WTC11 (cell line): ENCODE results near the gene NFATC1. TPM values are rescaled to one million over a fixed set of nuclear protein-coding genes. Genes with fewer than 3 reads are reported as not detected.

Experiments
- ATAC-seq: fragments of 200-7000 bp; cut with Tn5 transposase; 2 replicates; pipeline ENCODE4 v1.10.0; 2021; ENCODE audit warnings: mild to moderate bottlenecking, moderate library complexity
- CTCF ChIA-PET: fragments of 300-600 bp; sonication (Branson Sonifier 250); formaldehyde crosslinking; loops from one replicate; lab custom pipeline; 2021; ENCODE audit warnings: antibody characterized with exemption; lab: Charles Lee
- POLR2A ChIA-PET: fragments of 350-600 bp; sonication (Branson Sonifier 250); formaldehyde crosslinking; loops from one replicate; lab custom pipeline; 2021; ENCODE audit warnings: antibody characterized with exemption; lab: Charles Lee
- DNase-seq: peaks from one replicate; pipeline ENCODE4 v3.0.0; 2021; ENCODE audit warnings: low spot score
- H3K27ac Mint-ChIP-seq: 2 replicates; pipeline ENCODE4 v1.8.0; 2021; ENCODE audit warnings: mixed read lengths
- H3K27me3 Mint-ChIP-seq: 2 replicates; pipeline ENCODE4 v1.8.0; 2021; ENCODE audit warnings: low read depth, mild to moderate bottlenecking, moderate library complexity, mixed read lengths
- H3K36me3 Mint-ChIP-seq: 2 replicates; pipeline ENCODE4 v1.8.0; 2021; ENCODE audit warnings: mixed read lengths
- H3K4me1 Mint-ChIP-seq: 2 replicates; pipeline ENCODE4 v1.8.0; 2022; ENCODE audit warnings: mixed read lengths
- H3K4me3 Mint-ChIP-seq: 2 replicates; pipeline ENCODE4 v1.8.0; 2021; ENCODE audit warnings: mild to moderate bottlenecking, moderate library complexity, mixed read lengths
- H3K9me3 Mint-ChIP-seq: 2 replicates; pipeline ENCODE4 v1.8.0; 2021; ENCODE audit warnings: mixed read lengths
- ELF4 ChIP-seq: sonication (generic); formaldehyde crosslinking; IDR thresholded peaks from 2 replicates; pipeline ENCODE4 v1.8.1; 2022; ENCODE audit warnings: low read depth, mild to moderate bottlenecking, moderate library complexity, missing genetic modification reagents
- GABPB1 ChIP-seq: sonication (generic); formaldehyde crosslinking; IDR thresholded peaks from 2 replicates; pipeline ENCODE4 v1.8.1; 2023; ENCODE audit warnings: mild to moderate bottlenecking, missing genetic modification reagents
- KAT7 ChIP-seq: sonication (generic); formaldehyde crosslinking; IDR thresholded peaks from 2 replicates; pipeline ENCODE4 v1.8.1; 2023; ENCODE audit warnings: missing genetic modification reagents, mild to moderate bottlenecking, borderline replicate concordance
- MXD4 ChIP-seq: fragments of 250-450 bp; sonication (Bioruptor Pico); IDR thresholded peaks from 2 replicates; pipeline ENCODE4 v1.8.0; 2021; ENCODE audit warnings: mild to moderate bottlenecking, moderate library complexity, borderline replicate concordance
- RORB ChIP-seq: fragments of 250-450 bp; sonication (Bioruptor Pico); IDR thresholded peaks from 2 replicates; pipeline ENCODE4 v1.9.0; 2021; ENCODE audit warnings: mild to moderate bottlenecking
- SMAD3 ChIP-seq: sonication (generic); formaldehyde crosslinking; IDR thresholded peaks from 2 replicates; pipeline ENCODE4 v1.8.0; 2022; ENCODE audit warnings: missing genetic modification reagents, mild to moderate bottlenecking, borderline replicate concordance
- TP53 ChIP-seq: sonication (generic); formaldehyde crosslinking; IDR thresholded peaks from 2 replicates; pipeline ENCODE4 v1.8.1; 2023; ENCODE audit warnings: mild to moderate bottlenecking, missing genetic modification reagents
- ZNF232 ChIP-seq: sonication (generic); formaldehyde crosslinking; IDR thresholded peaks from 2 replicates; pipeline ENCODE4 v1.8.0; 2022; ENCODE audit warnings: mild to moderate bottlenecking, missing genetic modification reagents
- ZNF263 ChIP-seq: sonication (generic); formaldehyde crosslinking; IDR thresholded peaks from 2 replicates; pipeline ENCODE4 v1.8.1; 2022; ENCODE audit warnings: low read depth, mild to moderate bottlenecking, moderate library complexity, missing genetic modification reagents
- total RNA-seq: library from RNA; stranded (reverse); gene quantifications from 3 replicates; pipeline ENCODE4 v1.2.3, GENCODE V29; 2021
- TF ChIP-seq, protein P1 (sequence below): sonication (generic); formaldehyde crosslinking; IDR thresholded peaks from 2 replicates; pipeline ENCODE4 v1.8.1; 2022; ENCODE audit warnings: missing genetic modification reagents, borderline replicate concordance
- TF ChIP-seq, protein P2 (sequence below): sonication (generic); formaldehyde crosslinking; IDR thresholded peaks from 2 replicates; pipeline ENCODE4 v1.8.1; 2022; ENCODE audit warnings: low read depth, missing genetic modification reagents, borderline replicate concordance
- TF ChIP-seq, protein P3 (sequence below): fragments of 250-450 bp; sonication (Bioruptor Pico); IDR thresholded peaks from 2 replicates; pipeline ENCODE4 v2.1.2; 2022; ENCODE audit warnings: mild to moderate bottlenecking, moderate library complexity
- TF ChIP-seq, protein P4 (sequence below): sonication (generic); formaldehyde crosslinking; IDR thresholded peaks from 2 replicates; pipeline ENCODE4 v1.8.0; 2023; ENCODE audit warnings: missing genetic modification reagents, mild to moderate bottlenecking, borderline replicate concordance
- TF ChIP-seq, protein P5 (sequence below): sonication (generic); formaldehyde crosslinking; IDR thresholded peaks from 2 replicates; pipeline ENCODE4 v1.8.0; 2022; ENCODE audit warnings: mild to moderate bottlenecking, missing genetic modification reagents
- TF ChIP-seq, protein P6 (sequence below): sonication (generic); formaldehyde crosslinking; IDR thresholded peaks from 2 replicates; pipeline ENCODE4 v1.8.1; 2023; ENCODE audit warnings: mild to moderate bottlenecking, missing genetic modification reagents, moderate library complexity
- TF ChIP-seq, protein P7 (sequence below): sonication (generic); formaldehyde crosslinking; IDR thresholded peaks from 2 replicates; pipeline ENCODE4 v1.8.0; 2022; ENCODE audit warnings: mild to moderate bottlenecking, missing genetic modification reagents

NFATC1 gene
- total RNA-seq, 1 experiment from 2014 or later = 20.2 TPM

DNA sequence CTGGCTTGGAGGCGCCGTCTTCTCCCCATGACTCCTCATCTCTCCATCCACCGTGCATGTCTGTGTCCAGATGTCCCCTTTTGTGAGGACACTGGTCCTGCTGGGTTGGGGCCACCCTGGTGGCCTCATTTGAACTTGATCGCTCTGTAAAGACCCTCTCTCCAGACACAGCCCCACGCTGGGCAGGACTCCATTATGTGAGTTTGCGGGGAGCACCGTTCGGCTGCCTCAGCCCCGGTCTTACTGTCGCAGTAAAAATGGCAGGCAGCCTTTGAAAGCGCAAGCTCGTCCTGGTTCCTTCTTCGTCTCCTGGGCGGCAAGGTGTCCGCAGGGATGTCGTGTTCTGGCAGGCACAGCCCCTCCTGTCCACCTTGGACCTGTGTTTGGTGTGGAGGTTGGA, 17.7 kb downstream of the NFATC1 start:
- POLR2A ChIA-PET = no interaction called here
- DNase-seq (no peak), ATAC-seq (no peak)
- TF ChIP-seq, protein P1, sequence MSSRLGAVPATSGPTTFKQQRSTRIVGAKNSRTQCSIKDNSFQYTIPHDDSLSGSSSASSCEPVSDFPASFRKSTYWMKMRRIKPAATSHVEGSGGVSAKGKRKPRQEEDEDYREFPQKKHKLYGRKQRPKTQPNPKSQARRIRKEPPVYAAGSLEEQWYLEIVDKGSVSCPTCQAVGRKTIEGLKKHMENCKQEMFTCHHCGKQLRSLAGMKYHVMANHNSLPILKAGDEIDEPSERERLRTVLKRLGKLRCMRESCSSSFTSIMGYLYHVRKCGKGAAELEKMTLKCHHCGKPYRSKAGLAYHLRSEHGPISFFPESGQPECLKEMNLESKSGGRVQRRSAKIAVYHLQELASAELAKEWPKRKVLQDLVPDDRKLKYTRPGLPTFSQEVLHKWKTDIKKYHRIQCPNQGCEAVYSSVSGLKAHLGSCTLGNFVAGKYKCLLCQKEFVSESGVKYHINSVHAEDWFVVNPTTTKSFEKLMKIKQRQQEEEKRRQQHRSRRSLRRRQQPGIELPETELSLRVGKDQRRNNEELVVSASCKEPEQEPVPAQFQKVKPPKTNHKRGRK (CRISPR knock-in tag) = no peak
- TF ChIP-seq GABPB1 (CRISPR knock-in tag) (no peak), ZNF232 (no peak)
- TF ChIP-seq, protein P2, sequence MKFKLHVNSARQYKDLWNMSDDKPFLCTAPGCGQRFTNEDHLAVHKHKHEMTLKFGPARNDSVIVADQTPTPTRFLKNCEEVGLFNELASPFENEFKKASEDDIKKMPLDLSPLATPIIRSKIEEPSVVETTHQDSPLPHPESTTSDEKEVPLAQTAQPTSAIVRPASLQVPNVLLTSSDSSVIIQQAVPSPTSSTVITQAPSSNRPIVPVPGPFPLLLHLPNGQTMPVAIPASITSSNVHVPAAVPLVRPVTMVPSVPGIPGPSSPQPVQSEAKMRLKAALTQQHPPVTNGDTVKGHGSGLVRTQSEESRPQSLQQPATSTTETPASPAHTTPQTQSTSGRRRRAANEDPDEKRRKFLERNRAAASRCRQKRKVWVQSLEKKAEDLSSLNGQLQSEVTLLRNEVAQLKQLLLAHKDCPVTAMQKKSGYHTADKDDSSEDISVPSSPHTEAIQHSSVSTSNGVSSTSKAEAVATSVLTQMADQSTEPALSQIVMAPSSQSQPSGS (CRISPR knock-in tag) = no peak
- TF ChIP-seq, protein P3, sequence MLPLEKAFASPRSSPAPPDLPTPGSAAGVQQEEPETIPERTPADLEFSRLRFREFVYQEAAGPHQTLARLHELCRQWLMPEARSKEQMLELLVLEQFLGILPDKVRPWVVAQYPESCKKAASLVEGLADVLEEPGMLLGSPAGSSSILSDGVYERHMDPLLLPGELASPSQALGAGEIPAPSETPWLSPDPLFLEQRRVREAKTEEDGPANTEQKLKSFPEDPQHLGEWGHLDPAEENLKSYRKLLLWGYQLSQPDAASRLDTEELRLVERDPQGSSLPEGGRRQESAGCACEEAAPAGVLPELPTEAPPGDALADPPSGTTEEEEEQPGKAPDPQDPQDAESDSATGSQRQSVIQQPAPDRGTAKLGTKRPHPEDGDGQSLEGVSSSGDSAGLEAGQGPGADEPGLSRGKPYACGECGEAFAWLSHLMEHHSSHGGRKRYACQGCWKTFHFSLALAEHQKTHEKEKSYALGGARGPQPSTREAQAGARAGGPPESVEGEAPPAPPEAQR (CRISPR knock-in tag) = no peak
- Mint-ChIP-seq H3K27ac (peak overlapping the region; percentile 60; the same call in 1 of the 2 replicates), H3K4me3 (no peak overlapping the region), H3K4me1 (peaks cover 4% of the 10 kb centered on the region), H3K36me3 (peaks cover 3% of the 10 kb centered on the region; the same call in 1 of the 2 replicates), H3K27me3 (no peaks in the 10 kb centered on the region), H3K9me3 (no peaks in the 10 kb centered on the region)
- CTCF ChIA-PET = no interaction called here

DNA sequence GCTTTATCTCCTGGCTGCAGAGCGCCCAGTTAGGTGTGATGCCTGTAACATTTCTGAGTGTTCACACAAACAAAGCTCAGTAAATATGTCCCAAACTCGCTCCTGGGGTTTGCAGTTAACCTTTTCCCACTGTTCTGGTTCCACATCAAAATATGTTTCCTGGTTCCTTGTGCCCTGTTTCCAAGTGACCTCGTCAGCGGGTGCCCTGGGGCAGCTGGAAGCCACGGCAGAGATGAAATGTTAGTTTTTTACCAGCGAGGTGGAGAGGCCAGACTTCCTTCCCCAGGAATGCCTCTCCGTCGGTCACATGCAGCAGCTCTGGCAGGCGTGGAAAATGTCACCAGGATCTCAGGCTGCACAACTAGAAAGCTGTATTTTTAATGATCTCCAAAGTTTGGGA, 18.2 kb downstream of the NFATC1 start:
- POLR2A ChIA-PET = no interaction called here
- no peak for DNase-seq
- Mint-ChIP-seq H3K4me1 (peaks cover 4% of the 10 kb centered on the region), H3K9me3 (no peaks in the 10 kb centered on the region), H3K36me3 (peaks cover 3% of the 10 kb centered on the region; the same call in 1 of the 2 replicates), H3K27ac (peak overlapping the region; percentile 60; the same call in 1 of the 2 replicates), H3K27me3 (no peaks in the 10 kb centered on the region), H3K4me3 (no peak overlapping the region)
- CTCF ChIA-PET = no interaction called here
- ATAC-seq = no peak
- TF ChIP-seq, protein P4, sequence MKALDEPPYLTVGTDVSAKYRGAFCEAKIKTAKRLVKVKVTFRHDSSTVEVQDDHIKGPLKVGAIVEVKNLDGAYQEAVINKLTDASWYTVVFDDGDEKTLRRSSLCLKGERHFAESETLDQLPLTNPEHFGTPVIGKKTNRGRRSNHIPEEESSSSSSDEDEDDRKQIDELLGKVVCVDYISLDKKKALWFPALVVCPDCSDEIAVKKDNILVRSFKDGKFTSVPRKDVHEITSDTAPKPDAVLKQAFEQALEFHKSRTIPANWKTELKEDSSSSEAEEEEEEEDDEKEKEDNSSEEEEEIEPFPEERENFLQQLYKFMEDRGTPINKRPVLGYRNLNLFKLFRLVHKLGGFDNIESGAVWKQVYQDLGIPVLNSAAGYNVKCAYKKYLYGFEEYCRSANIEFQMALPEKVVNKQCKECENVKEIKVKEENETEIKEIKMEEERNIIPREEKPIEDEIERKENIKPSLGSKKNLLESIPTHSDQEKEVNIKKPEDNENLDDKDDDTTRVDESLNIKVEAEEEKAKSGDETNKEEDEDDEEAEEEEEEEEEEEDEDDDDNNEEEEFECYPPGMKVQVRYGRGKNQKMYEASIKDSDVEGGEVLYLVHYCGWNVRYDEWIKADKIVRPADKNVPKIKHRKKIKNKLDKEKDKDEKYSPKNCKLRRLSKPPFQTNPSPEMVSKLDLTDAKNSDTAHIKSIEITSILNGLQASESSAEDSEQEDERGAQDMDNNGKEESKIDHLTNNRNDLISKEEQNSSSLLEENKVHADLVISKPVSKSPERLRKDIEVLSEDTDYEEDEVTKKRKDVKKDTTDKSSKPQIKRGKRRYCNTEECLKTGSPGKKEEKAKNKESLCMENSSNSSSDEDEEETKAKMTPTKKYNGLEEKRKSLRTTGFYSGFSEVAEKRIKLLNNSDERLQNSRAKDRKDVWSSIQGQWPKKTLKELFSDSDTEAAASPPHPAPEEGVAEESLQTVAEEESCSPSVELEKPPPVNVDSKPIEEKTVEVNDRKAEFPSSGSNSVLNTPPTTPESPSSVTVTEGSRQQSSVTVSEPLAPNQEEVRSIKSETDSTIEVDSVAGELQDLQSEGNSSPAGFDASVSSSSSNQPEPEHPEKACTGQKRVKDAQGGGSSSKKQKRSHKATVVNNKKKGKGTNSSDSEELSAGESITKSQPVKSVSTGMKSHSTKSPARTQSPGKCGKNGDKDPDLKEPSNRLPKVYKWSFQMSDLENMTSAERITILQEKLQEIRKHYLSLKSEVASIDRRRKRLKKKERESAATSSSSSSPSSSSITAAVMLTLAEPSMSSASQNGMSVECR (CRISPR knock-in tag) = no peak
- TF ChIP-seq ELF4 (CRISPR knock-in tag) (no peak), TP53 (CRISPR knock-in tag) (no peak), KAT7 (CRISPR knock-in tag) (no peak), SMAD3 (no peak), RORB (CRISPR knock-in tag) (no peak), ZNF263 (CRISPR knock-in tag) (no peak), MXD4 (no peak)
- TF ChIP-seq, protein P3 (CRISPR knock-in tag) = no peak
- TF ChIP-seq, protein P5, sequence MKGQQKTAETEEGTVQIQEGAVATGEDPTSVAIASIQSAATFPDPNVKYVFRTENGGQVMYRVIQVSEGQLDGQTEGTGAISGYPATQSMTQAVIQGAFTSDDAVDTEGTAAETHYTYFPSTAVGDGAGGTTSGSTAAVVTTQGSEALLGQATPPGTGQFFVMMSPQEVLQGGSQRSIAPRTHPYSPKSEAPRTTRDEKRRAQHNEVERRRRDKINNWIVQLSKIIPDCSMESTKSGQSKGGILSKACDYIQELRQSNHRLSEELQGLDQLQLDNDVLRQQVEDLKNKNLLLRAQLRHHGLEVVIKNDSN (CRISPR knock-in tag) = no peak
- TF ChIP-seq, protein P6, sequence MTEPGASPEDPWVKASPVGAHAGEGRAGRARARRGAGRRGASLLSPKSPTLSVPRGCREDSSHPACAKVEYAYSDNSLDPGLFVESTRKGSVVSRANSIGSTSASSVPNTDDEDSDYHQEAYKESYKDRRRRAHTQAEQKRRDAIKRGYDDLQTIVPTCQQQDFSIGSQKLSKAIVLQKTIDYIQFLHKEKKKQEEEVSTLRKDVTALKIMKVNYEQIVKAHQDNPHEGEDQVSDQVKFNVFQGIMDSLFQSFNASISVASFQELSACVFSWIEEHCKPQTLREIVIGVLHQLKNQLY (CRISPR knock-in tag) = no peak
- TF ChIP-seq, protein P7, sequence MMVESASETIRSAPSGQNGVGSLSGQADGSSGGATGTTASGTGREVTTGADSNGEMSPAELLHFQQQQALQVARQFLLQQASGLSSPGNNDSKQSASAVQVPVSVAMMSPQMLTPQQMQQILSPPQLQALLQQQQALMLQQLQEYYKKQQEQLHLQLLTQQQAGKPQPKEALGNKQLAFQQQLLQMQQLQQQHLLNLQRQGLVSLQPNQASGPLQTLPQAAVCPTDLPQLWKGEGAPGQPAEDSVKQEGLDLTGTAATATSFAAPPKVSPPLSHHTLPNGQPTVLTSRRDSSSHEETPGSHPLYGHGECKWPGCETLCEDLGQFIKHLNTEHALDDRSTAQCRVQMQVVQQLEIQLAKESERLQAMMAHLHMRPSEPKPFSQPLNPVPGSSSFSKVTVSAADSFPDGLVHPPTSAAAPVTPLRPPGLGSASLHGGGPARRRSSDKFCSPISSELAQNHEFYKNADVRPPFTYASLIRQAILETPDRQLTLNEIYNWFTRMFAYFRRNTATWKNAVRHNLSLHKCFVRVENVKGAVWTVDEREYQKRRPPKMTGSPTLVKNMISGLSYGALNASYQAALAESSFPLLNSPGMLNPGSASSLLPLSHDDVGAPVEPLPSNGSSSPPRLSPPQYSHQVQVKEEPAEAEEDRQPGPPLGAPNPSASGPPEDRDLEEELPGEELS (CRISPR knock-in tag) = no peak
- TF ChIP-seq, protein P1 (CRISPR knock-in tag) = no peak
